Measurements from ENCODE around the gene ZBTB9.

ZBTB9 gene

GRCh38 chr6:33433001-33433543, 21.3 kb upstream of the ZBTB9 start:
- no peak for TF ChIP-seq USF1 (IDR thresholded peaks at IDR 0.05)
- TF ChIP-seq YY1 (IDR thresholded peaks at IDR 0.05; ENCODE audit: low read depth): no peak
- no peak for TF ChIP-seq FOXM1 (IDR thresholded peaks at IDR 0.05; ENCODE audit: borderline replicate concordance, low read depth)
- TF ChIP-seq TAF1 (IDR thresholded peaks at IDR 0.05; ENCODE audit: low read depth): no peak
- TF ChIP-seq ZBTB7A (IDR thresholded peaks at IDR 0.05; ENCODE audit: low read depth): no peak
- no peak for TF ChIP-seq CEBPB (IDR thresholded peaks at IDR 0.05)
- TF ChIP-seq NFIC (IDR thresholded peaks at IDR 0.05): no peak
- TF ChIP-seq MAX (IDR thresholded peaks at IDR 0.05): no peak

GRCh38 chr6:33433544-33434191, 20.7 kb upstream of the ZBTB9 start:
- TF ChIP-seq YY1 (IDR thresholded peaks at IDR 0.05; ENCODE audit: low read depth): no peak
- TF ChIP-seq EP300 (IDR thresholded peaks at IDR 0.05; ENCODE audit: borderline replicate concordance): no peak
- TF ChIP-seq MAX (IDR thresholded peaks at IDR 0.05): no peak
- no peak for TF ChIP-seq ZBTB7A (IDR thresholded peaks at IDR 0.05; ENCODE audit: low read depth)
- TF ChIP-seq REST (IDR thresholded peaks at IDR 0.05; ENCODE audit: low read depth): no peak
- TF ChIP-seq TCF12 (IDR thresholded peaks at IDR 0.05; ENCODE audit: low read depth): no peak
- TF ChIP-seq TEAD4 (IDR thresholded peaks at IDR 0.05): no peak
- TF ChIP-seq CREB1 (IDR thresholded peaks at IDR 0.05; ENCODE audit: low read depth): no peak
- no peak for TF ChIP-seq USF1 (IDR thresholded peaks at IDR 0.05)
- no peak for TF ChIP-seq CEBPB (IDR thresholded peaks at IDR 0.05)
- no peak for TF ChIP-seq RAD21 (IDR thresholded peaks at IDR 0.05; ENCODE audit: low read depth)
- no peak for TF ChIP-seq EGR1 (IDR thresholded peaks at IDR 0.05)
- no peak for TF ChIP-seq NFIC (IDR thresholded peaks at IDR 0.05)
- no peak for TF ChIP-seq FOXM1 (IDR thresholded peaks at IDR 0.05; ENCODE audit: borderline replicate concordance, low read depth)
- no peak for TF ChIP-seq TAF1 (IDR thresholded peaks at IDR 0.05; ENCODE audit: low read depth)

GRCh38 chr6:33434961-33435360, 19.4 kb upstream of the ZBTB9 start:
- TF ChIP-seq FOXM1 (IDR thresholded peaks at IDR 0.05; ENCODE audit: borderline replicate concordance, low read depth): no peak
- TF ChIP-seq REST (IDR thresholded peaks at IDR 0.05; ENCODE audit: low read depth): no peak
- TF ChIP-seq CEBPB (IDR thresholded peaks at IDR 0.05): no peak
- no peak for TF ChIP-seq ZBTB7A (IDR thresholded peaks at IDR 0.05; ENCODE audit: low read depth)
- no peak for TF ChIP-seq CREB1 (IDR thresholded peaks at IDR 0.05; ENCODE audit: low read depth)
- no peak for TF ChIP-seq EP300 (IDR thresholded peaks at IDR 0.05; ENCODE audit: borderline replicate concordance)
- no peak for TF ChIP-seq MAX (IDR thresholded peaks at IDR 0.05)
- no peak for TF ChIP-seq TCF12 (IDR thresholded peaks at IDR 0.05; ENCODE audit: low read depth)
- no peak for TF ChIP-seq TEAD4 (IDR thresholded peaks at IDR 0.05)
- TF ChIP-seq USF1 (IDR thresholded peaks at IDR 0.05): no peak
- TF ChIP-seq TAF1 (IDR thresholded peaks at IDR 0.05; ENCODE audit: low read depth): no peak

- no peak for TF ChIP-seq USF1 (IDR thresholded peaks at IDR 0.05)
- no peak for TF ChIP-seq EP300 (IDR thresholded peaks at IDR 0.05; ENCODE audit: borderline replicate concordance)
- no peak for TF ChIP-seq CEBPB (IDR thresholded peaks at IDR 0.05)
- TF ChIP-seq ZBTB7A (IDR thresholded peaks at IDR 0.05; ENCODE audit: low read depth): no peak
- no peak for TF ChIP-seq TAF1 (IDR thresholded peaks at IDR 0.05; ENCODE audit: low read depth)
- no peak for TF ChIP-seq YY1 (IDR thresholded peaks at IDR 0.05; ENCODE audit: low read depth)
- no peak for TF ChIP-seq TEAD4 (IDR thresholded peaks at IDR 0.05)
- TF ChIP-seq CREB1 (IDR thresholded peaks at IDR 0.05; ENCODE audit: low read depth): no peak
- no peak for TF ChIP-seq TCF12 (IDR thresholded peaks at IDR 0.05; ENCODE audit: low read depth)
- TF ChIP-seq REST (IDR thresholded peaks at IDR 0.05; ENCODE audit: low read depth): no peak
Measured at GRCh38 chr6:33437666-33438065, 16.7 kb upstream of the ZBTB9 start.
